Progenitor cell of endocrine pancreas (in vitro differentiated cells): ENCODE measurements around the gene CCL27. TPM values are rescaled to one million over a fixed set of nuclear protein-coding genes. Genes with fewer than 3 reads are reported as not detected.

Experiments used
- DNase-seq: peaks from one replicate; pipeline ENCODE4 v3.0.0; 2021; ENCODE audit warnings: low spot score; ENCODE audit not compliant: unreplicated experiment
- H3K27ac Mint-ChIP-seq: 2 replicates; pipeline ENCODE4 v1.8.0; 2021; ENCODE audit warnings: mild to moderate bottlenecking, moderate library complexity, mixed read lengths
- H3K27me3 Mint-ChIP-seq: 2 replicates; pipeline ENCODE4 v1.8.0; 2021; ENCODE audit warnings: mixed read lengths
- H3K36me3 Mint-ChIP-seq: 2 replicates; pipeline ENCODE4 v1.8.0; 2022; ENCODE audit warnings: mixed read lengths; ENCODE audit not compliant: insufficient read depth
- H3K4me1 Mint-ChIP-seq: 2 replicates; pipeline ENCODE4 v1.8.0; 2021; ENCODE audit warnings: low read depth, mixed read lengths
- H3K4me3 Mint-ChIP-seq: 2 replicates; pipeline ENCODE4 v1.8.0; 2021; ENCODE audit warnings: low read depth, mild to moderate bottlenecking, moderate library complexity, mixed read lengths
- H3K9me3 Mint-ChIP-seq: 2 replicates; pipeline ENCODE4 v1.8.0; 2021; ENCODE audit warnings: low read depth, mixed read lengths
- CTCF ChIP-seq: fragments of 200-600 bp; sonication (generic); IDR thresholded peaks from one replicate; pipeline ENCODE4 v1.5.0; 2021; ENCODE audit warnings: antibody characterized with exemption, mild to moderate bottlenecking; ENCODE audit not compliant: unreplicated experiment
- total RNA-seq: library from RNA; stranded (reverse); gene quantifications from 2 replicates; pipeline ENCODE4 v1.2.1, GENCODE V29; 2021

The CCL27 gene
- total RNA-seq, 1 donor from 2014 or later, result 0.67 TPM

DNA sequence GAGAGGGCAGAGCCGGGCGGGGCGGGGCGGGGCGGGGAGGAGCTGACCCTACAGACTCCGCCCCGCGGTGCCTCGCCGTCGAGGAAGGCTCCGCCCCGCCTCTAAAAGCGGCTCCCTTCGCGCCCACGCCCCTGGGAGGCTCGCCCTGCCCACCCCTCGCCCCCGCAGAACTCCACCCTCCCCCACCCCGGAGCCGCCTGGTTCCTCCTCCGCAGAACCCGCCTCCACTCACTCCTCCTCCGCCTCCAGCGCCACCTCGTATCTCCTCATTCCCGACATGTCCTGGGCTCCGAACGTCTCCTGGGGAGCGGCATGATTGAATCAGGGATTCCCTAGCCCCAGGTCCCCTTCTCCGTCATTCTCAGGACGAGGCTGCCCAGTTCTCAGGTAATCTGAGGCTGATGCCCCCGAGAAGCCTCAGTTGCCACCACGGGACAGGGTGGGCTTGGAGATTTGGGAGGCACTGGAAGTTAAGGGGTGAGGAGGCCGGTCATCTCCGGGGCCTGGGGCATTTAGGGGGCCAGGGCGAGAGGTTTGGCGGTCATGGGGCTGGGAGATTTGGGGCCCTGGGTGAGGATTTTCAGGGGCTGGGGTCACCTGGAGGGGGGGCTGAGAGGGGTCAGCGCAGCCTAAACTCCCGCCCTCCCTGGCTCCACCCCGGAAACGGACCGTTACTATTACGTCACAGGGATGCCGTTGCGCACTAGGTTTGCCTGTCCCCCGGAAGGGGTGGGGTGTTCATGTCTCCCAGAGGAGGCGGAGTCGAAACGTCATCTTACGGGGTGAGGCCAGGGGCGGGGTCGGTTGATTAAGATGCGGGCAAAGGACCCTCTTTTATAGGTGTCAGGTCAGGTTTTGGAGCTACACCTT, 3.2 kb upstream of the CCL27 start:
- Mint-ChIP-seq H3K9me3 (peaks cover 2% of the 10 kb centered on the region), H3K27ac (peak overlapping the region; percentile 97), H3K36me3 (peaks cover 7% of the 10 kb centered on the region), H3K27me3 (no peaks in the 10 kb centered on the region), H3K4me1 (peaks cover 4% of the 10 kb centered on the region), H3K4me3 (peak overlapping the region; percentile 91)
- TF ChIP-seq CTCF, result no peak
- peak; percentile 87 for DNase-seq

DNA sequence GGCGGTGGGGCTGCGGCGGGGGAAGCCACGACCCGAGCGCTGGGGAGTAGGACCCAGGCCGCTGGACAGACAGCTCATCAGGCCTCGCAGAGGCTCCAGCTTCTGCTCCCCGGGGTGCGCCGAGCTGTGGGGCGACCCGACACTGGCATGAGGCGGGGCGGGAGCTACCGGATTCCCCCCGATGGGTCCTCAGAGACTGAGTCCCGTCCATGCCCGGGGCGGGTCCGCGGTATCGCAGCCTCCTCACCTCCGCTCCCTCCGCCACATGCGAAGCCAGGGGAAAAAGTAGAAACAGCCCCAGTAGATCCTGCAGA, 2.6 kb upstream of the CCL27 start:
- Mint-ChIP-seq H3K27ac (no peak overlapping the region), H3K9me3 (peaks cover 2% of the 10 kb centered on the region), H3K27me3 (no peaks in the 10 kb centered on the region), H3K4me3 (peak overlapping the region; percentile 91), H3K36me3 (peaks cover 7% of the 10 kb centered on the region), H3K4me1 (peaks cover 4% of the 10 kb centered on the region)
- DNase-seq, result peak; percentile 18
- TF ChIP-seq CTCF, result no peak

- Mint-ChIP-seq H3K9me3 (peaks cover 2% of the 10 kb centered on the region), H3K36me3 (peaks cover 4% of the 10 kb centered on the region), H3K4me1 (peaks cover 4% of the 10 kb centered on the region), H3K27me3 (no peaks in the 10 kb centered on the region), H3K4me3 (peak overlapping the region; percentile 91), H3K27ac (peak overlapping the region; percentile 90)
- TF ChIP-seq CTCF, result peak; percentile 78
- DNase-seq, result peak; percentile 60
These were observed 2.0 kb upstream of the CCL27 start for GRCh38 chr9:34664281-34665066.

DNA sequence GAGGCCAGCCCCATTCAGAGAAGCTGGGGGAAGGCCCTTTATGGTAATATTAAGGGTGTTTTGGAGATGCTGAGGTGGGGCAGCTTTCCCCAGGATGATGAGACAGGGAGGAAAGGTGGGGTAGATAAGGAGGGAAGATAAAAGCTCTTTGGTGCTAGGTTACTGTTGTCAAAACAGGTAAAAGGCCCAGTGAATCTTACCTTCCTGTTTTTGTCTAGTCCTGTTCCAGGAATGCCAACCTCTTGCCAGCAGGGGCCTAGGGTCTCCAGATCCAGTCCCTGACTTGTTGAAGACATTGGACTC, 797 bp upstream of the CCL27 start:
- Mint-ChIP-seq H3K27ac (no peak overlapping the region), H3K4me1 (peaks cover 4% of the 10 kb centered on the region), H3K36me3 (no peaks in the 10 kb centered on the region), H3K4me3 (no peak overlapping the region), H3K9me3 (no peaks in the 10 kb centered on the region), H3K27me3 (no peaks in the 10 kb centered on the region)
- DNase-seq, result no peak
- no peak for TF ChIP-seq CTCF

- TF ChIP-seq CTCF, result no peak
- Mint-ChIP-seq H3K27ac (no peak overlapping the region), H3K9me3 (no peaks in the 10 kb centered on the region), H3K4me1 (peaks cover 2% of the 10 kb centered on the region), H3K27me3 (no peaks in the 10 kb centered on the region), H3K4me3 (no peak overlapping the region), H3K36me3 (no peaks in the 10 kb centered on the region)
- no peak for DNase-seq
These were observed 2.7 kb downstream of the CCL27 start for GRCh38 chr9:34659592-34660253.
